PC-3 (cell line): ENCODE results near the gene KCTD1.

Experiments used
- CTCF ChIP-seq: fragments of 300-600 bp; sonication (generic); conservative IDR thresholded peaks from 2 replicates; pipeline ENCODE4 v1.5.1; 2017; ENCODE audit warnings: antibody characterized with exemption, low read depth, mild to moderate bottlenecking, low read length
- EZH2 ChIP-seq: fragments of 300-600 bp; sonication (generic); IDR thresholded peaks from one replicate; pipeline ENCODE4 v1.6.1; 2017; ENCODE audit warnings: antibody characterized with exemption, mild to moderate bottlenecking, low read length; ENCODE audit not compliant: unreplicated experiment

GRCh38 chr18:26477828-26478466 lies 70.4 kb downstream of the KCTD1 start:
- TF ChIP-seq EZH2 = no peak
- TF ChIP-seq CTCF = no peak
